GM20000 (cell line): ENCODE measurements around the gene MEIS2.

ENCODE experiments used
- DNase-seq: peaks from one replicate; pipeline ENCODE4 v3.0.0; 2012; ENCODE audit warnings: low spot score
- TF ChIP-seq, protein P1 (sequence below): IDR thresholded peaks from 2 replicates; pipeline ENCODE4 v1.5.1; 2012; ENCODE audit warnings: mild to moderate bottlenecking, control low read depth; ENCODE audit errors: extremely low read depth, missing control alignments

MEIS2 gene

GRCh38 chr15:36885771-36886170, 214.6 kb downstream of the MEIS2 start:
- TF ChIP-seq, protein P1, sequence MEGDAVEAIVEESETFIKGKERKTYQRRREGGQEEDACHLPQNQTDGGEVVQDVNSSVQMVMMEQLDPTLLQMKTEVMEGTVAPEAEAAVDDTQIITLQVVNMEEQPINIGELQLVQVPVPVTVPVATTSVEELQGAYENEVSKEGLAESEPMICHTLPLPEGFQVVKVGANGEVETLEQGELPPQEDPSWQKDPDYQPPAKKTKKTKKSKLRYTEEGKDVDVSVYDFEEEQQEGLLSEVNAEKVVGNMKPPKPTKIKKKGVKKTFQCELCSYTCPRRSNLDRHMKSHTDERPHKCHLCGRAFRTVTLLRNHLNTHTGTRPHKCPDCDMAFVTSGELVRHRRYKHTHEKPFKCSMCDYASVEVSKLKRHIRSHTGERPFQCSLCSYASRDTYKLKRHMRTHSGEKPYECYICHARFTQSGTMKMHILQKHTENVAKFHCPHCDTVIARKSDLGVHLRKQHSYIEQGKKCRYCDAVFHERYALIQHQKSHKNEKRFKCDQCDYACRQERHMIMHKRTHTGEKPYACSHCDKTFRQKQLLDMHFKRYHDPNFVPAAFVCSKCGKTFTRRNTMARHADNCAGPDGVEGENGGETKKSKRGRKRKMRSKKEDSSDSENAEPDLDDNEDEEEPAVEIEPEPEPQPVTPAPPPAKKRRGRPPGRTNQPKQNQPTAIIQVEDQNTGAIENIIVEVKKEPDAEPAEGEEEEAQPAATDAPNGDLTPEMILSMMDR: no peak
- DNase-seq: no peak

GRCh38 chr15:36884936-36885635, 215.3 kb downstream of the MEIS2 start:
- DNase-seq: no peak
- TF ChIP-seq, protein P1: no peak

- no peak for DNase-seq
Observed at GRCh38 chr15:36884518-36884875, 215.9 kb downstream of the MEIS2 start.

GRCh38 chr15:36883713-36884517, 216.4 kb downstream of the MEIS2 start:
- DNase-seq: peak; percentile 87
- TF ChIP-seq, protein P1: peak; percentile 71

More at GRCh38 chr15:36884518-36884875, 215.9 kb downstream of the MEIS2 start:
- TF ChIP-seq, protein P1: no peak

- TF ChIP-seq, protein P1: no peak
- DNase-seq: no peak
Observed at GRCh38 chr15:36882487-36883131, 217.7 kb downstream of the MEIS2 start.

DNA sequence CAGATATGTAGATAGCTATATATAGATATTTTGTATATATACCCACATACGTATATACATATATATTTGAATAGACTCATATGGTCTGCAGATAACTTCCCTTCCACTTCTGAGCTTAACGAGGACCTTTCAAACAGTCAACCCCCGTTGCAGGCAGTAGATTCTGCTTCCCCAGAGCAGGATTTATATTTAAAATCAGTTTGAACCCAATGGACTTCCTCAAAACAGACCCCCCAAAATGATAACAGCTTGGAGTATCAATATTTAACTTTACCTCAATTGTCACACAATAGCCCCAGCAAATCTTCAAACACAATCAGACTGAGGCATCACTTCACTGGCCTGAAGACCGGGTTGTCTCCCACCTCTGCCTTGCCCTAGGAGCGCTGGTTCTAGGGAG, 218.3 kb downstream of the MEIS2 start:
- no peak for DNase-seq
- TF ChIP-seq, protein P1: no peak

DNA sequence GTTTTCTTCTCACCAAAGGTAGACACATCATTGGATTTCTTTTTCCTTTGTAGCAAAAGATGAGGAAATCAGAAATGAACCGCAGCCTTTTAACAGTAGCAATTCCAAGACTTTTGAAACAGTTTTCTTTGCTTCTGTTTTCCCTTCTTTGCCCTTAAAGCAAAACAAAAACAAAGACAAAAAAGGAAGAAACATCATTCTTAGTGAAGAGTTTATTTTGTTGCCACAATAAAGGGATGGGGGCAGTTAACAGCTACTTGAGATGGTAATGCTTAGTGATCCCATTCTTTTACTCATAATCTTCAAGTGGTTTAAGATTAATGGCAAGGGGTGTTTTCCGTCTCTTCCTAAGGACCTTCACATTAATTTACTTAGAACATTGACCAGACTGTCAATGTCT, 218.8 kb downstream of the MEIS2 start:
- TF ChIP-seq, protein P1: no peak
- DNase-seq: no peak
